Measurements from ENCODE around the gene PSIP1.
A peak's percentile ranks its signal among the peaks of the same experiment; 100 is the strongest.
"Not testable (repeated sequence)": the region's sequence is repeated elsewhere in the genome, so short reads cannot be mapped to it uniquely, and the experiment has no call there.

Gene PSIP1

DNA sequence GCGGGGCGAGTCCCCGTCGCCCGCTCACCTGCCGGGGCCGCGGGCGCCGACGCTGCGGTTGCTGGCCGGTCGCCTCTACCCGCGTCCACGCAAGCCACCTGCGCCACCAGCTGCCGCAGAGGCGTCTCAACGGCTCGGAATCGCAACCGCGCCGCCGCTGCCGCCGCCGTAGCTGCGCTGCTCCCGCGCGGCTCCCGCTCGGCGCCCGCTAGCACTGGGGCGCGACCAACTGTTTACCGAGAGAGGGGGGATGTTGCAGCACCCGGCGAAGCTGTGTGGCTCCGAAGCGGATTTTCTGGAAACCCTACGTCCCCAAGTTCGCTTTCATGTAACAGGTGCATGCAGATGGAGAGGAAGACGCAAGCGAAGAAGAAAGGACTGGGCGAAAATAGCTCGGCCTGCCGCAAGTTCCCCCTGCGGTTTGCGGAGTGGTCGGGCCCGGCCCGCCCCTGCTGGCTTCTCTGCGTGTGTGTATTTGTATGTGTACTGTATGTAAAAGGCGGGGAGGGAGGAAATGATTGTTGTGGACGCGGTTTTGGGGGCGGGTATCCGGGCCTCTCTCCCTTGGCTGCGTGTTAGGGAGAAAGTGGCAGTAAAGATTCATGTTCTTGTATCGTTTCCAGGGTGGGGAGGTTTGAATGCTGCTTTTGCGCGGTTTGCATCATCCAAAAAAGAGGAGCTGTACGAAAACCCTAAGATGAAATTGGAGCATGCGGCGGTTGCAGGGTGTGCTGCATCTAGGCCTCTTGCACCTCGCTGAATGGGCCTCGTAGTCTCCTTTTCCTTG is at the start of gene PSIP1:
Gene PSIP1 (minus strand): TSS at position 182 of the 787 bp plus-strand sequence. CDS start 782 bp downstream, outside the sequence.
- peak; percentile 88 for DNase-seq

DNA sequence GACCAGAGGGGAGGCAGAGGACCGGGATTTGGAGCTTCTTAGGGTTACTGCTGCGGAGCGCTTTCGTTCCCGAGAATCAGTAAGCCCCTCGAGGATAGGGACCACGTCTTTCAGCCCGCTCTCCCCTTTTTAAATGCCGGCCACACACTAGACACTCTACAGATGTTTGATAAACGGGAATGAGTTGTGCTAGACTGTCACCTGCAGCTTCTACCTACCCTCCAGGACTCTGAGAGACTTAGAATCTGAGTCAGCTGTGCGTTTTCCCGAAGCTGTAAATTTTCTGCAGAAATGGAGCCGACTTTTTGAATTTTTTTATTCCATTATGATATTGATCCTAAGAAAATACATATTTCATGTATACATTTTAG is 42.7 kb upstream of the PSIP1 start:
- no peak for DNase-seq

DNA sequence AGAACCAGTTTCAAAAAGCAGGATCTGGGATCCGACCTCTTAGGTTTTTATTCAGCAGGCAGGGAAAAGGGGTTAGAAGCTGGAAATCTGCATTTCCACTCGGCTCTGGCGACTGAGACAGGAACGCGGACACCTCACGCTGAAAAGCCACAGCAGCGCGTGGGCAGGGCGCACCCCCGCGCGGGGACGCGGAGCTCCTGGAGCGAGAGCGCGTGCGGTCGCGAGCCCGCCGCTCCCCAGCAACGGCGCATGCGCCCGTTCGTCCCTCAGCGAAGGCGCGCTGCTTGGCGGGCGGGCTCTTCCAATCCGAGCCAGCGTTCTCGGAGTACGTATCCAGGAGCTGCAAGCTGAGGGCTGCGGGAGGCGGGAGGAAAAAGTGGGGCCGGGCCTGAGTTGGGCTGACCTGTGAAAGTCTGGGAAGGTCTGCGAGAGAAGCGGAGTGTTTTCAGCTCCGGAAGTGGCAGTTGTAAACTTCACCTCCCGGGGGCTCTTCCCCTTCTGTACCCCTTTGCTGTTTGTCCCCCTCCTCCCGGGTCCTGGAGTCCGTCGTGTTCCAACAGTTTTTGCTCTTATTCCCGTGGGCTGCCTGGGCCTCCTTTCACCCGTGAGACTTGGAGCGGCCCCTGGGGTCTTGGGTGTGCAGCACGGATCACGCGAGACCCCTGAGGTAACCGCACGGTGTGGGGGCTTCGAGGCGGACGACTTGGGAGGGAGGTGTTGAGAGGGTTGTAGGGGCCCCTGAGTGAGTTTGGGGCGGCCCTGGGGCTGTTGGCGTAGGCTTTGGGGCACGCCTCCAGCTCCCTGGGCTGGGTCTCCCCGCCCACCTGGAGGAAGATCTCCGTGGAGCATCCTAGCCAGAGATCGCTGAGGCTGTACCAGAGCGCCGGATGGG is 42.1 kb upstream of the PSIP1 start, which contains the start of gene CCDC171:
Gene CCDC171 (plus strand): TSS at position 408 of the 892 bp plus-strand sequence. CDS start 11,046 bp downstream, outside the sequence.
- peak; percentile 95 for DNase-seq

- DNase-seq, result no peak
Measured at GRCh38 chr9:15549611-15550010, 38.8 kb upstream of the PSIP1 start.

DNA sequence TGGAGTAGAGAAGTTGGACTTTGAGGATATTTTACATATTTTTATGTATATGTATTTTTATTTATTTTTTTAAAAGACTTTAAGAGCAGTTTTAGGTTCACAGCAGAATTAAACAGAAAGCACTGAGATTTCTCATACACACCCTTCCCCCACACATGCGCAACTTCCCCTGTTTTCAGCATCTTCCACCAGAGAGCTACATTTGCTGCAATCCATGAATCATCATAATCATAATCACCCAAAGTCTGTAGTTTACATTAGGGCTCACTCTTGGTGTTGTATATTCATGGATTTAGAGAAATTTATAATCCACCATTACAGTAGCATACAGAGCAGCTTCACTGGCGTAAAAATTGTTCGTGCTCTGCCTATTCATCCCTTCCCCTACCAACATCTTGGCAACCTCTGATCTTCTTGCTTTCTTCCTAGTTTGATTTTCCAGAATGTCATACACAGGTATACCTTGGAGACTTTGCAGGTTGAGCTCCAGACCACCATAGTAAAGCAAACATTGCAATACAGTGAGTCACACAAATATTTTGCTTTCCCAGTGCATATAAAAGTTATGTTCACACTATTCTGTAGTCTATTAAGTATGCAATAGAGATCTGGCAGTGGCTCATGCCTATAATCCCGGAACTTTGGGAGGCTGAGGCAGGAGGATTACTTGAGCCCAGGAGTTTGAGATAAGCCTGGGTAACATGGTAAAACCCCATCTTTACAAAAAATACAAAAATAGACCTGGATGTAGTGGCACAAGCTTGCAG is 32.5 kb upstream of the PSIP1 start:
- DNase-seq, result no peak

- DNase-seq, result no peak
Measured at GRCh38 chr9:15542624-15543023, 31.9 kb upstream of the PSIP1 start.

DNA sequence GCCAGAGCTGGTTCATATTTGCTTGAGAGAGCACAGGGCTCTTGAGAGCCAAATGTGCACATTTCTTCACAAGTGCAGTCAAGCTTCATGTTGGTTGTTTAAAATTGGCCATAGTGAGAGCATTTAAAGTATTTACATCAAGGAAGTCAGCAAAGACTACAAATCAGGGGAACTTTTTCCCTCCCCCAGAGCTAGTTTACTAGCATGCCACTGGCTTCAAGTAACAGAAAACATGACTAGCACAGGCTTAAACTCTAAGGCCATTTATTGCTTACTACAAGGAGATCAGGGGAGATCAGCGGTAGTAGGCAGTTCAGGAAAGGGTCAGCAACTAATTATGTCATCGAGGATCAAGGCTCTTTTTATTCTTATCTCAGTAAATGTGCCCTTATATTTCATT is 31.1 kb upstream of the PSIP1 start:
- no peak for DNase-seq

DNA sequence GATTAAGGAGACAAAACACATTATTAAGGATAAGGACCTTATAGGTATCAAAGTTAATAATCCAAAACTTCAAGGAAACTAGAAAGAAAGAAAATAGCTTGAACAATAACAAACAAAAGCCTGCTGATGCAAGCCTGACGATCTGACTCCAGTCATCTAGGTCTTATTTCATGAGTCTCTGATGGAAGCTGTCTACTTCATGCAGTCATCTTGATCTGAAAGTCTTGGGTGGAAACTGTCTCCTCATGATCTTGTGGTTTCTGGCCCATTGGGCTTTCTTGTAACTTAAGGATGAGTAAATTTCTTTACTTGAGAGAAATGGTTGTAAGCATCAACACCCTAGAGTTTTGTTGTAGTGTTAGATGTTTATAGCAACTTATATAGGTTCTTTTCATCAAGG is 20.6 kb upstream of the PSIP1 start:
- DNase-seq, result no peak

DNA sequence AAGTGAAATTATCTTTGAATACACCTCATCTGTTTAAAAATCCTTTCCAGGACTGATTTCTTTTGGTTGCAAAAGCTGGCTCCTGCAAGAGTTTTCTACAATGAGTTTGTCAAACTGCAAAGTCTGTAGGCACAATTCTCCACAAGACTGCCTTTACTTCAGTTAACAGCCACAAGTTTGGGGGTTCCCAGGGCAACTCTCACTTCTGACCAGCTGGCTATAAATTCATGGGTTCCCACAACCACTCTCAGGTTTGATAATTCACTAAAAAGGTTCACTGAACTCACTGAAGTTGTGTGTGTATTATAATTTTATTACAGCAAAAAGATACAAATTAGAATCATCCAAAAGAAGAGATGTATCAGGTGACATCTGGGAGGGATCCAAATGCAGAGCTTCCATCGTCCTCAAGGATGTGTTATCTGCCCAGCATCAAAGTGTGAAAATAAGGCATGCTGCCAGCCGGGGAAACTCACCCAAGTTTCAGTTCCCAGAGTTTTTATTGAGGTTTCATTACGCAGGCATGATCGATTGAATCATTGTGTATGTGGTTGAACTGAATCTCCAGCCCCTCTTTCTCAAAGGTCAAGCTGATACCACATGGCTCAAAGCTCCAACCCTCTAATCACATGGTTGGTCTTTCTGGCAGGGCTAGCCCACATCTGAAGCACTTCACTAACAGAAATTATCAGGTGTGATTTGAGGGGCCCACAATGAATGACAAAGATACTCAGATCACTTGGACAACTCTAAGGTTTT is 19.0 kb upstream of the PSIP1 start:
- no peak for DNase-seq

DNA sequence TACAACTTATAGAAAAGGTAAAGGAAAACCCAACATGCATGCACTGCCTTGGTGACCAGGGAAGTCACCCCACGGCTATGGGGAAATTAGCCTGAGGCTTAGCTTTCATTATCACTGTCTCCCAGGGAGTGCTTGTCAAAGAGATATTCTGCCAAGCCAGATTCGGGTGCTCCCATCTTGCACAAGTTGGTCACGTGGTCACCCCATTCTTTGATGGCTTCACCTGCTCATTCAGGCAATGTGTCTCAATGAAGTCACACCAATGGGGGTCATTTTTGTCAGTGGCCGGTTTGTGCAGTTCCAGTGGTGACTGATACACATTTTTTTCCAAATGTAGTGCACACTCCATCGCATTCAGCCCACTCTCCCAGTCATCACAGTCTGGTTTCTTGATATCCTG is 16.3 kb upstream of the PSIP1 start:
- not testable (repeated sequence) for DNase-seq

- no peak for DNase-seq
Measured at GRCh38 chr9:15525958-15526357, 15.2 kb upstream of the PSIP1 start.

DNA sequence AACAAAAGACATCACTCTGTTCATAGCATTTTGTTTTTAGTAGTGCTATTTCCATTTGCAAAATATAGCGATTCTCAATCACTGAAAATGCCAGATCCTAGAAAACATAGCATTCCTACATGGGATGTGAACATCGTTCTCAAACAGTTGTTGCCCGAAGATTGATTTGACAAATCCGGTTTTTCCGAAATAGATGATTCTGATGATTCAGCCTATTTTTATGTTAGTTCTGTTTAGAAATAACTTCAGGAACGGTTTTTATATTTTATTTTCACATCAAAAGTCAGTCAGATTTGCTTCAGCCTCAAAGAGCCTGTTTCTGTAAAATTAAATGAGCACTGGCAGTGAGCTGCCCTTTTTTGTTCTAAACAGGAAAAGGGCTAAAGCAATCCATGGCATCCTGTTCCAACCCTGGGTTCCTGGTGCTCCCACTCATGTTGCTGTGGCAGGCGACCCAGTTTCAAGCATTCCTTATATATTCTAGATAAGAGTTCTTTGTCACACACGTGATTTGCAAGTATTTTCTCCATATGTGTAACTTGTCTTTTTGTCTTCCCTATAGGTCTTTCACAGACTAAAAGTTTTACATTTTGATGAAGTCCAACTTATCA is 14.2 kb upstream of the PSIP1 start:
- no peak for DNase-seq

DNA sequence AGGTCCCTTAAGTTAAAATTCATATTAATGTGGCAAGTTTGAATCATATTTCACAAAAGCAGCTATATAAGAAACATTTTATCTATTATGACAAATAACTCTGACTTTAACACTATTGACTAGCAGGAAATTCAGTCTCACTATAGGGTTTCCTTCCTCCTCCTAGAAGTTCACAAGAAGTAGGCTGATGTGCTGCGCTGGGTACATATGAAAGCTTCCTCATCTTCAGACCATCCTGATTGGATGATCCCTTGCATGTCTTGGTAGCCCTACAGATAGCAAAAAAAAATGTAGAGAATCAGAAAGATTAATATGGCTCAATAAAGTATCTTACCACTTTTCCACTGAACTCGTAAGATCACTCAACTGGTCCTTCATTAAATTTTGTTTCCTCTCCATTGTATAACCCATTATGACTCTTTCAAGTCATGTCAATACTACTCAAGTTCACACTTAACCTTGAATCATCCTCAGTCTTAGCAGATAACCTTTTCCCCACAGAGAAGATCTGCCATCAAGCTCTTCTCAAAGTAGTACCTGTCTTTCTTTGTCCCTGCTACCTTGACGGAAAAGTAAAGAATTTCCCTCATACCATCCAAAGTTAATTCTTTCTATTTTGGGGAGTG is 11.5 kb upstream of the PSIP1 start:
- DNase-seq, result no peak

DNA sequence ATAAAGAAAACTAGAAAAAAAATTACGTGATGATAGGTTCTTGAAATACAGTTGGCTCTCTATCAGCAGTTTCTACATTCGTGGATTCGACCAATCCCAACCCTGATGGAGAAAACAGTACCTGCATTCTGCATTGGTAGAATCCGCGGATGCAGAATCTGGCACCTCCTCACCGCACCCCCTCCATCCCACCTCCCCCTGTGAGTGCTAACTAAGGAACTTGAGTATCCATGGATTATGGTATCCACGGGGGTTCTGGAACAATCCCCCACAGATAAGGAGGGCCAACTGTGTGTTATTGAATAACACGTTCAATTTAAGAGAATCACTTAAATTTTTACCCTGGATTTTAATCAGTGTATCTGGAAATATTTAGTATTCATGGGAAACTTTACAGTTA is 10.5 kb upstream of the PSIP1 start:
- DNase-seq, result no peak

DNA sequence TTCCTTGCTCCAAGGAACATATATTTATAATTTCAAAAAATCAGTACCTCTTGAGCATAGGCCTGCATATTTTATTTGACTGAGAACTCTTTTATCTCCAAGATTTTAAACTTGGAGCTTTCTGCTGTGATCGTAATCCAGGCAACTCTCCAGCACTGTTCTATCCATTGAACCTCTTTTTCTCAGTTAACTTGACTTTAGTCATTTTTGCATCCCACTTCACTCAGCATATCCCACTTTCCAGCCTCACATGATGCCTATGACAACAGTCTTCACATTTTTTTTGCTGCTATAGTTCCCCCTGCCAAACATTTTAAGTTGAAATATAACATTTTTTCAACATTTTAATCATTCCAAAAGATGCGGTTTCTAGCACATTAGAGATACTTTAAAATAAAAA is 9.1 kb upstream of the PSIP1 start:
- no peak for DNase-seq

GRCh38 chr9:15513335-15513734 is 2.6 kb upstream of the PSIP1 start:
- DNase-seq, result peak; percentile 24

- peak; percentile 37 for DNase-seq
Measured at GRCh38 chr9:15512889-15513288, 2.1 kb upstream of the PSIP1 start.

GRCh38 chr9:15512204-15512603 is 1.4 kb upstream of the PSIP1 start:
- no peak for DNase-seq

GRCh38 chr9:15509931-15510788 is 610 bp downstream of the PSIP1 start:
- peak; percentile 68 for DNase-seq

DNA sequence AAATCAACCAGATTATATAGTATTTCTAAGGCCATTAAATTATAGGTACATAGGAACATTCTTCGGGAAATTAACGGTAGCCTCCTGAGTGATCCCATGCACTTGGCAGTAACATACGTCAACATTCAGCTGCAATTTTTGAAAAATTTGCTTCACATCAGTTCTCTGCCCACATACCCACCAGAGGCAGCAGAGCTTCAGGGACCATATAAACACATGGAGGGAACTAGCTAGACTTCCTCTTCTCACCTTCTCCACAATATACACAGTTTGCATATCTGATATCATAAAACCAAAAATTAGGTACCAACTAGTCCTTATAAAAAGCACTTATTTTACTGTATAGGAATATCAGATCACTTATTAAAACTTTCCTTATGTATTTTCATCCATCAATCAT is 4.8 kb downstream of the PSIP1 start:
- DNase-seq, result no peak

Measured in NCI-H748 treated with DMSO at 0.1 percent for 48 hours (cell line).